B cell (primary cell): ENCODE measurements around the gene MAP3K13. TPM values are rescaled to one million over a fixed set of nuclear protein-coding genes. Genes with fewer than 3 reads are reported as not detected.
"Not testable (repeated sequence)": the region's sequence is repeated elsewhere in the genome, so short reads cannot be mapped to it uniquely, and the experiment has no call there.

Experiments used
- ATAC-seq: fragments of 200-7000 bp; cut with Tn5 transposase; one replicate; pipeline ENCODE4 v1.10.0; 2021; ENCODE audit warnings: low read depth, mild to moderate bottlenecking, moderate number of reproducible peaks, moderate library complexity
- CTCF ChIA-PET: fragments of 350-600 bp; sonication (Branson Sonifier 250); formaldehyde crosslinking; loops from one replicate; lab custom pipeline; 2021; ENCODE audit warnings: antibody characterized with exemption, inconsistent platforms; lab: Charles Lee
- POLR2A ChIA-PET: fragments of 350-600 bp; sonication (Branson Sonifier 250); formaldehyde crosslinking; loops from one replicate; lab custom pipeline; 2021; ENCODE audit warnings: antibody characterized with exemption; lab: Charles Lee
- DNase-seq: peaks from one replicate; pipeline ENCODE4 v3.0.0; 2013
- H2AFZ ChIP-seq: 2 replicates; pipeline ENCODE4 v1.6.1; 2012; ENCODE audit warnings: mild to moderate bottlenecking, low read depth, low read length; ENCODE audit not compliant: insufficient read depth, poor library complexity, severe bottlenecking
- H3K27ac ChIP-seq, 2 donors: 1 replicate in 1 of 2; 2 replicates in 1 of 2; pipeline ENCODE4 v1.5.1; 2012 to 2013; ENCODE audit warnings: low read length in 2 of 2, mild to moderate bottlenecking in 2 of 2, moderate library complexity in 1 of 2
- H3K27me3 ChIP-seq, 4 experiments: fragments of 200-600 bp in 1 of 4; sonication (generic) in 1 of 4; replicated peaks in 1 of 4; 1 replicate in 2 of 4; 2 replicates in 2 of 4; pipeline versions ENCODE4 v1.6.1 to v1.7.0; 2013 to 2016; ENCODE audit warnings: low read length in 3 of 4, mild to moderate bottlenecking in 2 of 4, mixed read lengths in 1 of 4, moderate library complexity in 1 of 4; ENCODE audit not compliant: insufficient read depth in 4 of 4, control insufficient read depth in 3 of 4; ENCODE audit errors: control extremely low read depth in 1 of 4
- H3K36me3 ChIP-seq, 2 experiments: replicated peaks in 1 of 2; 1 replicate in 1 of 2; 2 replicates in 1 of 2; pipeline versions ENCODE4 v1.6.1 to v1.7.1; 2013; ENCODE audit warnings: low read length in 1 of 2; ENCODE audit not compliant: insufficient read depth in 2 of 2, control insufficient read depth in 1 of 2; ENCODE audit errors: control extremely low read depth in 1 of 2, extremely low read depth in 1 of 2
- H3K4me1 ChIP-seq, 2 donors: fragments of 200-600 bp in 1 of 2; sonication (generic) in 1 of 2; 1 replicate in 1 of 2; 2 replicates in 1 of 2; pipeline versions ENCODE4 v1.5.1 to v1.6.1; 2013 to 2017; ENCODE audit warnings: low read length in 2 of 2; ENCODE audit not compliant: control insufficient read depth in 2 of 2, insufficient read depth in 2 of 2
- H3K4me2 ChIP-seq: replicated peaks from 2 replicates; pipeline ENCODE3; 2012; ENCODE audit warnings: mild to moderate bottlenecking, low read depth, low read length; ENCODE audit not compliant: poor library complexity, severe bottlenecking
- H3K4me3 ChIP-seq, 5 experiments: fragments of 200-600 bp in 1 of 5; sonication (generic) in 1 of 5; 1 replicate in 3 of 5; 2 replicates in 2 of 5; pipeline versions ENCODE4 v1.5.1 to v1.7.0; 2011 to 2016; ENCODE audit warnings: low read length in 4 of 5, mild to moderate bottlenecking in 4 of 5, low read depth in 2 of 5, control low read depth in 1 of 5, moderate library complexity in 1 of 5; ENCODE audit not compliant: insufficient read depth in 1 of 5; ENCODE audit errors: control extremely low read depth in 1 of 5, extremely low read depth in 1 of 5
- H3K79me2 ChIP-seq: fragments of 200-600 bp; sonication (generic); one replicate; pipeline ENCODE4 v1.6.0; 2016; ENCODE audit warnings: low read length; ENCODE audit not compliant: control insufficient read depth, insufficient read depth
- H3K9ac ChIP-seq: fragments of 200-600 bp; sonication (generic); 2 replicates; pipeline ENCODE4 v1.6.1; 2017; ENCODE audit warnings: mild to moderate bottlenecking, low read length, moderate library complexity
- H3K9me3 ChIP-seq, 3 donors: one replicate each; pipeline versions ENCODE4 v1.6.1 to v1.7.1; 2013; ENCODE audit warnings: low read length in 2 of 3; ENCODE audit not compliant: control insufficient read depth in 2 of 3, insufficient read depth in 1 of 3; ENCODE audit errors: control extremely low read depth in 1 of 3
- H4K20me1 ChIP-seq: 2 replicates; pipeline ENCODE4 v1.6.0; 2012; ENCODE audit warnings: mild to moderate bottlenecking, low read length; ENCODE audit not compliant: insufficient read depth, control insufficient read depth, poor library complexity, severe bottlenecking
- H3K27ac Mint-ChIP-seq: one replicate; pipeline ENCODE4 v1.8.0; 2021; ENCODE audit warnings: mixed read lengths
- H3K27me3 Mint-ChIP-seq: one replicate; pipeline ENCODE4 v1.8.0; 2021; ENCODE audit warnings: mixed read lengths
- H3K4me1 Mint-ChIP-seq: one replicate; pipeline ENCODE4 v1.8.0; 2021; ENCODE audit warnings: mixed read lengths
- H3K4me3 Mint-ChIP-seq: one replicate; pipeline ENCODE4 v1.8.0; 2021; ENCODE audit warnings: mixed read lengths
- H3K9me3 Mint-ChIP-seq: one replicate; pipeline ENCODE4 v1.8.0; 2022; ENCODE audit warnings: mixed read lengths; ENCODE audit not compliant: insufficient read depth
- EZH2 ChIP-seq: IDR thresholded peaks from 2 replicates; pipeline ENCODE4 v1.6.1; 2012; ENCODE audit warnings: borderline replicate concordance, low read depth, mild to moderate bottlenecking, moderate library complexity, low read length; ENCODE audit not compliant: insufficient read depth, poor library complexity, severe bottlenecking
- WGBS: methylation state at CpG from one replicate; pipeline ENCODE4 v1.1.5; 2013; ENCODE audit warnings: missing lambda C conversion rate; ENCODE audit not compliant: insufficient coverage; 5-methylcytosine and 5-hydroxymethylcytosine counted together
- intact Hi-C: fragments of 100-400 bp; cut with micrococcal nuclease; formaldehyde crosslinking; loops from one replicate; pipeline ENCODE4 v1.10.0; 2022
- polyA plus RNA-seq: library from polyadenylated mRNA; depleted of rRNA; stranded (reverse); fragments of >200 nt; gene quantifications from 2 replicates; pipeline ENCODE4 v1.2.3, GENCODE V29; 2012
- total RNA-seq, 2 donors: library from RNA; stranded (reverse); fragments of 120-200 nt in 1 of 2; gene quantifications; 1 replicate in 1 of 2; 2 replicates in 1 of 2; pipeline versions ENCODE4 v1.2.3 to v1.2.4, GENCODE V29; 2013 to 2022
- TF ChIP-seq, protein P1 (sequence below): fragments of 200-600 bp; IDR thresholded peaks from one replicate; pipeline ENCODE4 v1.8.0; 2022; ENCODE audit warnings: antibody characterized with exemption, mild to moderate bottlenecking

Gene MAP3K13
- total and polyA plus RNA-seq, 2 donors (not counting 1 experiment from before 2014, with no cell fraction given) = 5.7 to 9.2 TPM

DNA sequence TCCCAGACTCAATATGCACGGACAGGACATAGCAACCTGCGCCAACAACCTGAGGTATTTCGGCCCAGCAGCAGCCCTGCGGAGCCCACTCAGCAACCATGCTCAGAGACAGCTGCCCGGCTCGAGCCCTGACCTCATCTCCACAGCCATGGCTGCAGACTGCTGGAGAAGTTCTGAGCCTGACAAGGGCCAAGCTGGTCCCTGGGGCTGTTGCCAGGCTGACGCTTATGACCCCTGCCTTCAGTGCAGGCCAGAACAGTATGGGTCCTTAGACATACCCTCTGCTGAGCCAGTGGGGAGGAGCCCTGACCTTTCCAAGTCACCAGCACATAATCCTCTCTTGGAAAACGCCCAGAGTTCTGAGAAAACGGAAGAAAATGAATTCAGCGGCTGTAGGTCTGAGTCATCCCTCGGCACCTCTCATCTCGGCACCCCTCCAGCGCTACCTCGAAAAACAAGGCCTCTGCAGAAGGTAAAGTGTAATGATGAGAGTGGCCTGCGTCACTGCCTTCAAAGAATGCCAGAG, 110.4 kb downstream of the MAP3K13 start:
- 93% methylated on average over 12 of the region's 15 CpGs for WGBS
- H3K4me3 Mint-ChIP-seq = no peak overlapping the region
- no peaks in the 10 kb centered on the region for H3K79me2 ChIP-seq
- ATAC-seq (no peak), DNase-seq (no peak)
- no peaks in the 10 kb centered on the region for H3K4me1 ChIP-seq
- H3K4me2 ChIP-seq = no peak overlapping the region
- H3K4me3 ChIP-seq = no peak overlapping the region
- POLR2A ChIA-PET = no interaction called here
- H3K27me3 ChIP-seq = no peaks in the 10 kb centered on the region
- TF ChIP-seq EZH2 = no peak
- TF ChIP-seq, protein P1, sequence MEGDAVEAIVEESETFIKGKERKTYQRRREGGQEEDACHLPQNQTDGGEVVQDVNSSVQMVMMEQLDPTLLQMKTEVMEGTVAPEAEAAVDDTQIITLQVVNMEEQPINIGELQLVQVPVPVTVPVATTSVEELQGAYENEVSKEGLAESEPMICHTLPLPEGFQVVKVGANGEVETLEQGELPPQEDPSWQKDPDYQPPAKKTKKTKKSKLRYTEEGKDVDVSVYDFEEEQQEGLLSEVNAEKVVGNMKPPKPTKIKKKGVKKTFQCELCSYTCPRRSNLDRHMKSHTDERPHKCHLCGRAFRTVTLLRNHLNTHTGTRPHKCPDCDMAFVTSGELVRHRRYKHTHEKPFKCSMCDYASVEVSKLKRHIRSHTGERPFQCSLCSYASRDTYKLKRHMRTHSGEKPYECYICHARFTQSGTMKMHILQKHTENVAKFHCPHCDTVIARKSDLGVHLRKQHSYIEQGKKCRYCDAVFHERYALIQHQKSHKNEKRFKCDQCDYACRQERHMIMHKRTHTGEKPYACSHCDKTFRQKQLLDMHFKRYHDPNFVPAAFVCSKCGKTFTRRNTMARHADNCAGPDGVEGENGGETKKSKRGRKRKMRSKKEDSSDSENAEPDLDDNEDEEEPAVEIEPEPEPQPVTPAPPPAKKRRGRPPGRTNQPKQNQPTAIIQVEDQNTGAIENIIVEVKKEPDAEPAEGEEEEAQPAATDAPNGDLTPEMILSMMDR = no peak
- no peak overlapping the region for H3K27ac ChIP-seq
- no peaks in the 10 kb centered on the region for H3K27me3 Mint-ChIP-seq
- H2AFZ ChIP-seq = no peak overlapping the region
- no peaks in the 10 kb centered on the region for H3K36me3 ChIP-seq
- CTCF ChIA-PET = no interaction called here
- H3K9me3 Mint-ChIP-seq = no peaks in the 10 kb centered on the region
- H3K4me1 Mint-ChIP-seq = no peaks in the 10 kb centered on the region
- no peaks in the 10 kb centered on the region for H3K9me3 ChIP-seq
- no peaks in the 10 kb centered on the region for H4K20me1 ChIP-seq
- no peak overlapping the region for H3K9ac ChIP-seq
- no peak overlapping the region for H3K27ac Mint-ChIP-seq
- intact Hi-C loops = no loop called here

DNA sequence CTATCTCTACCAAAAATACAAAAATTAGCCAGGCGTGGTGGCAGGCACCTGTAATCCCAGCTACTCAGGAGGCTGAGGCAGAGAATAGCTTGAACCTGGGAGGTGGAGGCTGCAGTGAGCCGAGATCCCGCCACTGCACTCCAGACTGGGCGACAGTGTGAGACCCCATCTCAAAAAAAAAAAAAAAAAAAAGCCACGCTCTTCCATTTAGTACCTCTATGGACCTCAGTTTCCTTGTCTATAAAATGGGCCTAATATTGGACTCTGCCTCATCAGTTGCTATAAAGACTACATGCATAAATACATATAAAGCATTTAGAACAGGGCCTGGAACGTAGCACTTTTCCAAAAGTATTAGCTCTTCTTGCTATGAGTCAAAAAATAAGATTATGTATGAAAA, 112.0 kb downstream of the MAP3K13 start:
- H3K79me2 ChIP-seq, H3K27me3 ChIP-seq, POLR2A ChIA-PET, H3K36me3 ChIP-seq, H3K27ac Mint-ChIP-seq, H3K27me3 Mint-ChIP-seq, H4K20me1 ChIP-seq, H3K4me3 ChIP-seq, H3K27ac ChIP-seq, H2AFZ ChIP-seq, CTCF ChIA-PET, H3K4me2 ChIP-seq, H3K9me3 Mint-ChIP-seq, H3K9me3 ChIP-seq, DNase-seq, H3K4me3 Mint-ChIP-seq, H3K9ac ChIP-seq, H3K4me1 ChIP-seq, intact Hi-C loops, ATAC-seq, H3K4me1 Mint-ChIP-seq: not testable (repeated sequence)
- WGBS = no CpG with 5 or more reads among the region's 6 CpGs
